Measurements from ENCODE around the gene NFIA.

NFIA gene

DNA sequence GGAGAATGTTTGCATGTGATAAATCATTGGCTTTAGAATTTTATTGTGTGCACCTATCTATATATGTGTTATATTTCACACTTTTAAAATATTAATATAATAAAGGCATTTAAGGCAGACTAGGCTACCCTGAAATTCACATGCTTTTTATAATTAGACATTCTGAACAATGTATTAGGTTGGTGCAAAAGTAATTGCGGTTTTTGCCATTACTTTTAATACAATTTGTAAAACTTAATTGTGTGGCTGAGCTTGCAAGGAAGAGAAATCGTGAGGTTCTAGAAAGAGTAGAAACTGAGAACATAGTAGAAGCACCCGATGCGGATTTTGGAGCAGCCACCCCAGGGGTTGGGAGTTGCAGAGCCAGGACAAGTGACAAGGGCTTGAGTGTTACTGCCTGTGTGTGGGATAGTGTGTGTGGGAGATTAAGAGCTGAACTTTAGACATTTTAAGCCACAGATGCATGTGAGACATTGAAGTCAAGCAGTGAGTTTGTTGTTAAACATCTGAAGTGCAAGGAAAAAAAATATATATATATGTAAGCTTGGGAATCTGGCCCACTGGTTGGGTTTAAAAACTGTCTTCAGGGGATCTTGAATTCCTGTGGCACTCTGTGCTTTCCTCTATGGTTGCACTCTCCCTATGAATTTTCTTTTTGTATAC lies 398.0 kb downstream of the NFIA start:
- no peak for DNase-seq (ENCODE audit: low spot score)
- TF ChIP-seq, protein P1, sequence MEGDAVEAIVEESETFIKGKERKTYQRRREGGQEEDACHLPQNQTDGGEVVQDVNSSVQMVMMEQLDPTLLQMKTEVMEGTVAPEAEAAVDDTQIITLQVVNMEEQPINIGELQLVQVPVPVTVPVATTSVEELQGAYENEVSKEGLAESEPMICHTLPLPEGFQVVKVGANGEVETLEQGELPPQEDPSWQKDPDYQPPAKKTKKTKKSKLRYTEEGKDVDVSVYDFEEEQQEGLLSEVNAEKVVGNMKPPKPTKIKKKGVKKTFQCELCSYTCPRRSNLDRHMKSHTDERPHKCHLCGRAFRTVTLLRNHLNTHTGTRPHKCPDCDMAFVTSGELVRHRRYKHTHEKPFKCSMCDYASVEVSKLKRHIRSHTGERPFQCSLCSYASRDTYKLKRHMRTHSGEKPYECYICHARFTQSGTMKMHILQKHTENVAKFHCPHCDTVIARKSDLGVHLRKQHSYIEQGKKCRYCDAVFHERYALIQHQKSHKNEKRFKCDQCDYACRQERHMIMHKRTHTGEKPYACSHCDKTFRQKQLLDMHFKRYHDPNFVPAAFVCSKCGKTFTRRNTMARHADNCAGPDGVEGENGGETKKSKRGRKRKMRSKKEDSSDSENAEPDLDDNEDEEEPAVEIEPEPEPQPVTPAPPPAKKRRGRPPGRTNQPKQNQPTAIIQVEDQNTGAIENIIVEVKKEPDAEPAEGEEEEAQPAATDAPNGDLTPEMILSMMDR (IDR thresholded peaks at IDR 0.05; ENCODE audit: extremely low read depth, missing control alignments): no peak

GRCh38 chr1:61481315-61481715 lies 399.0 kb downstream of the NFIA start:
- no peak for DNase-seq (ENCODE audit: low spot score)
- TF ChIP-seq, protein P1 (IDR thresholded peaks at IDR 0.05; ENCODE audit: extremely low read depth, missing control alignments): no peak

DNA sequence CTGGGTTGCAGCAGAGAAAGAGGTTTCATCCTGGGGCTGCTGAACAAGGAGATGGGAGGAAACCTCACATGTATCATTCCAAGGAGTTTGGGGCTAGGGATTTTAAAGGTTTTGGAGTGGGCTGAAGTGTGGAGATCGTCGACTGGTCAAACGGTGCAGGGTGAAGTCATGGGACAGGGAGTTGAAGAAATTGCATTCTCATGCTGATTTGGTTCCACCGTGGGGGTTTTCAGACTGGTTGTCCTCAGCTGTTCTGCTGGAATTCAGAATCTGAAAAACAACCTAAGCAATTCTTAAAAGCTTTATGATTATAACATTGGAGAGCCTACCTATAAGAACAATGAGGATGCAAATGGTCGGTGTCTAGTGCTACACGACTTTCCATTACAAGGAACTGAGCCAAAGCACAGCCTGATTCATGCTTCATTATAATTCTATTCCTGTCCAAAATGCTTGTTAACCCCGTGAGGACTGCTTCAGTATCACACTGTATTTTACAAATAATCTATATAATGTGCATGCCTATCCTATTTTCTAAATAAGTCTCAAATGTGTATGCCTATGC lies 399.9 kb downstream of the NFIA start:
- TF ChIP-seq, protein P1 (IDR thresholded peaks at IDR 0.05; ENCODE audit: extremely low read depth, missing control alignments): no peak
- no peak for DNase-seq (ENCODE audit: low spot score)

- no peak for DNase-seq (ENCODE audit: low spot score)
- TF ChIP-seq, protein P1 (IDR thresholded peaks at IDR 0.05; ENCODE audit: extremely low read depth, missing control alignments): no peak
Observed at GRCh38 chr1:61486783-61487536, 404.6 kb downstream of the NFIA start.

GRCh38 chr1:61487801-61488200 lies 405.4 kb downstream of the NFIA start:
- TF ChIP-seq, protein P1 (IDR thresholded peaks at IDR 0.05; ENCODE audit: extremely low read depth, missing control alignments): no peak

GRCh38 chr1:61490924-61491323 lies 408.6 kb downstream of the NFIA start:
- TF ChIP-seq, protein P1 (IDR thresholded peaks at IDR 0.05; ENCODE audit: extremely low read depth, missing control alignments): no peak
- DNase-seq (ENCODE audit: low spot score): no peak

More at GRCh38 chr1:61487801-61488200, 405.4 kb downstream of the NFIA start:
- DNase-seq (ENCODE audit: low spot score): no peak

DNA sequence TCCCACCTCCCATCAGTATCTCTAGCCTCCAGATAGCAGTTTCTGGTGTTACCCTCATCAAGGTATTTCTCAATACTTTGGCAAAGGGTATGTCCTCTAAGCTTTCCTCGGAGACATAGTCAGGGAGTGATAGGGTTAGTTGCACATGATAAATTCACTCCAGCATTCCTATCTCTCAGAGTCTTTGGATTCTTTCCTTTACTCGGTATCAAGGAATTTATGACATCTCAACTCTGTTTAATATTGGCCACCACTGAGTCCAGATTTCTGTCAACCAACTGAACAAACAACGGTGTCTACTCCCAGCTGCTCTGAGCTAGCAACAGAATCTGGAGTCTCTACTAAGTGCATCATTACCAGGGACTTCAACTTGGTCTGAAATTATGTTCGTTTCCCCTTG lies 409.1 kb downstream of the NFIA start:
- TF ChIP-seq, protein P1 (IDR thresholded peaks at IDR 0.05; ENCODE audit: extremely low read depth, missing control alignments): no peak
- DNase-seq (ENCODE audit: low spot score): no peak
